Endothelial cell of umbilical vein (primary cell): Measurements from ENCODE around the gene CEACAM5.

Experiments used
- POLR2A ChIP-seq: IDR thresholded peaks from 2 replicates; pipeline ENCODE4 v1.6.1; 2012; ENCODE audit warnings: low read depth, mild to moderate bottlenecking, control low read depth, low read length
- TF ChIP-seq, protein P1 (sequence below), 2 donors: IDR thresholded peaks; 1 replicate in 1 of 2; 2 replicates in 1 of 2; pipeline ENCODE4 v1.5.1; 2011; ENCODE audit warnings: low read length in 2 of 2, mild to moderate bottlenecking in 2 of 2, moderate library complexity in 2 of 2, control low read depth in 1 of 2, inconsistent platforms in 1 of 2, low read depth in 1 of 2; ENCODE audit not compliant: insufficient read depth in 1 of 2; ENCODE audit errors: extremely low read depth in 1 of 2

DNA sequence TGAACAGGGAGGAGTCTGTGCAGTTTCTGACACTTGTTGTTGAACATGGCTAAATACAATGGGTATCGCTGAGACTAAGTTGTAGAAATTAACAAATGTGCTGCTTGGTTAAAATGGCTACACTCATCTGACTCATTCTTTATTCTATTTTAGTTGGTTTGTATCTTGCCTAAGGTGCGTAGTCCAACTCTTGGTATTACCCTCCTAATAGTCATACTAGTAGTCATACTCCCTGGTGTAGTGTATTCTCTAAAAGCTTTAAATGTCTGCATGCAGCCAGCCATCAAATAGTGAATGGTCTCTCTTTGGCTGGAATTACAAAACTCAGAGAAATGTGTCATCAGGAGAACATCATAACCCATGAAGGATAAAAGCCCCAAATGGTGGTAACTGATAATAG is 63.0 kb downstream of the CEACAM5 start:
- TF ChIP-seq, protein P1, sequence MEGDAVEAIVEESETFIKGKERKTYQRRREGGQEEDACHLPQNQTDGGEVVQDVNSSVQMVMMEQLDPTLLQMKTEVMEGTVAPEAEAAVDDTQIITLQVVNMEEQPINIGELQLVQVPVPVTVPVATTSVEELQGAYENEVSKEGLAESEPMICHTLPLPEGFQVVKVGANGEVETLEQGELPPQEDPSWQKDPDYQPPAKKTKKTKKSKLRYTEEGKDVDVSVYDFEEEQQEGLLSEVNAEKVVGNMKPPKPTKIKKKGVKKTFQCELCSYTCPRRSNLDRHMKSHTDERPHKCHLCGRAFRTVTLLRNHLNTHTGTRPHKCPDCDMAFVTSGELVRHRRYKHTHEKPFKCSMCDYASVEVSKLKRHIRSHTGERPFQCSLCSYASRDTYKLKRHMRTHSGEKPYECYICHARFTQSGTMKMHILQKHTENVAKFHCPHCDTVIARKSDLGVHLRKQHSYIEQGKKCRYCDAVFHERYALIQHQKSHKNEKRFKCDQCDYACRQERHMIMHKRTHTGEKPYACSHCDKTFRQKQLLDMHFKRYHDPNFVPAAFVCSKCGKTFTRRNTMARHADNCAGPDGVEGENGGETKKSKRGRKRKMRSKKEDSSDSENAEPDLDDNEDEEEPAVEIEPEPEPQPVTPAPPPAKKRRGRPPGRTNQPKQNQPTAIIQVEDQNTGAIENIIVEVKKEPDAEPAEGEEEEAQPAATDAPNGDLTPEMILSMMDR (IDR thresholded peaks at IDR 0.05; ENCODE audit: extremely low read depth in 1 of 2, insufficient read depth in 1 of 2, low read depth in 1 of 2, low read length in 2 of 2): no peak
- no peak for TF ChIP-seq POLR2A
